ENCODE measurements around the gene LMNA.
"Not testable (repeated sequence)": the region's sequence is repeated elsewhere in the genome, so short reads cannot be mapped to it uniquely, and the experiment has no call there.

Gene LMNA

GRCh38 chr1:156164125-156164831 is 49.8 kb downstream of the LMNA start:
- DNase-seq: no peak

GRCh38 chr1:156165083-156165482 is 50.6 kb downstream of the LMNA start:
- DNase-seq: no peak

- no peak for DNase-seq
These were observed 53.0 kb downstream of the LMNA start for GRCh38 chr1:156167536-156167935.

- DNase-seq: no peak
These were observed 58.4 kb downstream of the LMNA start for GRCh38 chr1:156172696-156173470.

GRCh38 chr1:156176610-156177210 is 62.2 kb downstream of the LMNA start:
- DNase-seq: no peak

- DNase-seq: no peak
These were observed 63.6 kb downstream of the LMNA start for GRCh38 chr1:156177919-156178654.

- DNase-seq: no peak
These were observed 66.0 kb downstream of the LMNA start for GRCh38 chr1:156180471-156180870.

- not testable (repeated sequence) for DNase-seq
These were observed 66.9 kb downstream of the LMNA start for GRCh38 chr1:156181391-156181924.

- not testable (repeated sequence) for DNase-seq
These were observed 67.7 kb downstream of the LMNA start for GRCh38 chr1:156182010-156182779.

- not testable (repeated sequence) for DNase-seq
These were observed 72.1 kb downstream of the LMNA start for GRCh38 chr1:156186347-156187177.
